Nephron (organoid): Measurements from ENCODE around the gene NCL.
"Not testable (repeated sequence)": the region's sequence is repeated elsewhere in the genome, so short reads cannot be mapped to it uniquely, and the experiment has no call there.

Experiments
- H3K27ac Mint-ChIP-seq, 3 experiments: 2 replicates each; pipeline ENCODE4 v1.8.0; 2020; ENCODE audit warnings: mixed read lengths in 3 of 3, mild to moderate bottlenecking in 2 of 3, moderate library complexity in 1 of 3
- H3K27me3 Mint-ChIP-seq: 2 replicates; pipeline ENCODE4 v1.8.0; 2021; ENCODE audit warnings: low read depth, mild to moderate bottlenecking, moderate library complexity, mixed read lengths
- H3K36me3 Mint-ChIP-seq: 2 replicates; pipeline ENCODE4 v1.8.0; 2020; ENCODE audit warnings: low read depth, mixed read lengths
- H3K4me1 Mint-ChIP-seq: 2 replicates; pipeline ENCODE4 v1.8.0; 2020; ENCODE audit warnings: mixed read lengths
- H3K4me3 Mint-ChIP-seq, 3 experiments: 2 replicates each; pipeline ENCODE4 v1.8.0; 2020; ENCODE audit warnings: mild to moderate bottlenecking in 3 of 3, mixed read lengths in 3 of 3, moderate library complexity in 2 of 3
- H3K9me3 Mint-ChIP-seq: 2 replicates; pipeline ENCODE4 v1.8.0; 2020; ENCODE audit warnings: mixed read lengths
- CTCF ChIP-seq, 3 experiments: fragments of 200-600 bp; sonication (generic); IDR thresholded peaks; one replicate each; pipeline ENCODE4 v1.5.0; 2021; ENCODE audit warnings: antibody characterized with exemption in 3 of 3; ENCODE audit not compliant: unreplicated experiment in 3 of 3

NCL gene

GRCh38 chr2:231436957-231437356 is 27.3 kb downstream of the NCL start:
- Mint-ChIP-seq H3K4me1 (no peaks in the 10 kb centered on the region), H3K36me3 (no peaks in the 10 kb centered on the region), H3K27me3 (no peaks in the 10 kb centered on the region), H3K4me3 (no peak overlapping the region), H3K27ac (no peak overlapping the region), H3K9me3 (peaks cover 1% of the 10 kb centered on the region)
- TF ChIP-seq CTCF (IDR thresholded peaks at IDR 0.05; ENCODE audit: unreplicated experiment in 3 of 3): no peak

DNA sequence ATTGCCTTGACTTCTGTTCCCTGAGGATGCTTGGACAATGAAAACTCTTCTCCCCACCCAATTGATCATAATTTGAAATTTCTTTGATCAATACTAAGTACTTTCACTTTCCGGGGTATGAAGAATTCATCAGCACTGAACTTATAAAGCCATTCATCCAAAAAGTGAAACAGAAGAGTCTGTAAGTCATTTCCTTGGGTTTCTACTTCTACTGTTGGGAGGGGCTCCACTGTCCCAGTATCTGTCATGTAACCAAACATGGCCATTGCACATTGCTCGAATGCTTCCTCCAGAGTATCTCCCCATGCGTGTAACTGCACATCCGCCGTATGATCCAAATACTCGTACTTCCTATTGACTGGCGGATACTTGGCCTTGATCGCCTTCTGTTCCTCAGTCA is 30.3 kb downstream of the NCL start:
- Mint-ChIP-seq H3K27ac (no peak overlapping the region), H3K4me1 (no peaks in the 10 kb centered on the region), H3K4me3 (no peak overlapping the region), H3K36me3 (no peaks in the 10 kb centered on the region), H3K27me3 (no peaks in the 10 kb centered on the region), H3K9me3 (peaks cover 11% of the 10 kb centered on the region)
- no peak for TF ChIP-seq CTCF (IDR thresholded peaks at IDR 0.05; ENCODE audit: unreplicated experiment in 3 of 3)

GRCh38 chr2:231431606-231432005 is 32.7 kb downstream of the NCL start:
- Mint-ChIP-seq H3K27me3 (no peaks in the 10 kb centered on the region), H3K9me3 (peaks cover 11% of the 10 kb centered on the region), H3K4me1 (no peaks in the 10 kb centered on the region), H3K36me3 (no peaks in the 10 kb centered on the region), H3K27ac (no peak overlapping the region), H3K4me3 (no peak overlapping the region)
- no peak for TF ChIP-seq CTCF (IDR thresholded peaks at IDR 0.05; ENCODE audit: unreplicated experiment in 3 of 3)

- H3K9me3 Mint-ChIP-seq: peaks cover 11% of the 10 kb centered on the region
Measured at GRCh38 chr2:231430437-231430836, 33.8 kb downstream of the NCL start.

GRCh38 chr2:231429901-231430300 is 34.4 kb downstream of the NCL start:
- Mint-ChIP-seq H3K4me1 (no peaks in the 10 kb centered on the region), H3K4me3 (no peak overlapping the region), H3K27me3 (peaks cover 9% of the 10 kb centered on the region), H3K36me3 (no peaks in the 10 kb centered on the region), H3K27ac (no peak overlapping the region), H3K9me3 (peaks cover 11% of the 10 kb centered on the region)
- no peak for TF ChIP-seq CTCF (IDR thresholded peaks at IDR 0.05; ENCODE audit: unreplicated experiment in 3 of 3)

More at GRCh38 chr2:231430437-231430836, 33.8 kb downstream of the NCL start:
- H3K4me1 Mint-ChIP-seq, H3K36me3 Mint-ChIP-seq, H3K4me3 Mint-ChIP-seq, H3K27ac Mint-ChIP-seq, H3K27me3 Mint-ChIP-seq: not testable (repeated sequence)

GRCh38 chr2:231429152-231429551 is 35.1 kb downstream of the NCL start:
- Mint-ChIP-seq H3K27ac (no peak overlapping the region), H3K4me3 (no peak overlapping the region), H3K4me1 (no peaks in the 10 kb centered on the region), H3K27me3 (peaks cover 9% of the 10 kb centered on the region), H3K9me3 (peaks cover 11% of the 10 kb centered on the region), H3K36me3 (no peaks in the 10 kb centered on the region)
- TF ChIP-seq CTCF (IDR thresholded peaks at IDR 0.05; ENCODE audit: unreplicated experiment in 3 of 3): no peak
